Measurements from ENCODE around the gene GRPEL1.
A peak's percentile ranks its signal among the peaks of the same experiment; 100 is the strongest.

The GRPEL1 gene

DNA sequence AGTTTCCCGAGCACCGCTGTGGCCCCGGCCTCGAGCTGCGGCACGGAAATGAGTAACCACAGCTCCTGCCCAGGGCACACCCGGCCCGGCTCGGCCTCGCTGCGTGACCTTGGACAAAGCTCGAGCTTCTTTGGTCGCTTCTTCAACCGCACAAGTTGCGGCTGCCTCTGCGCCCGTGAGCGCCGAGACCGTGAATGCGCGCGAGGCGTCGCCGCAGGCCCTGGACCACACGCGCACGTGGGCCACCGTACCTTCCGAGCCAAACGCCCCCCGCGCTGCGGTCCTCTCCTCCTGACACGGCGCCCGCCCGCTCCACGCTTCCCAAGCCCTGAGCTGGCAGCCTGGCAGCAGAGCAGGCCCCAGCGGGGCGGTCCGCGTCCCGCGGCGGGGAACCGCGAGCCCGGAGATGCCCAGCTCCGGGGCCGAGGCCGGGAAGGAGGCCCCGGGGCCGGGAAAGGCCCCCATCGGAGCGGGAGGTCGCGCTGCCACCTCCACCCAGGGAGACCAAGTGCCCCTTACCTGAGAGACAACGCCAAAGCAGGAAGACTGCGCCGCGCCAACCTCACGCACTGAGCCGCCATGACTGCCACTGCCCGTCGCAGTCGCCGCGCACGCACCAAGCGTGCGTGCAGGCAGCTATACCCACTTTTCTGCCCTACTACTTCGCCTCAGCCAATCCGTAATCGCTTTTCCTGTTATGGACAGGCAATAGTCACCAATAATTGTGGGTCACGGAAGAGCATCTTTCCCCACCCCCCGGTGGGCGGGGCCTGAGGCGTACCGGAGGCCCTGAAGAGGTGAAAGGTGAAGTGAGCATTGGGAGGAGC is at the start of gene GRPEL1:
Gene GRPEL1, minus strand, starts transcription at position 613 of the 827 bp plus-strand sequence. Its CDS starts 32 bp downstream, at position 581.
- H3K27ac ChIP-seq, result peak within 1 kb of the TSS; percentile 88
- TF ChIP-seq CTCF (conservative IDR thresholded peaks at IDR 0.05), result no peak

DNA sequence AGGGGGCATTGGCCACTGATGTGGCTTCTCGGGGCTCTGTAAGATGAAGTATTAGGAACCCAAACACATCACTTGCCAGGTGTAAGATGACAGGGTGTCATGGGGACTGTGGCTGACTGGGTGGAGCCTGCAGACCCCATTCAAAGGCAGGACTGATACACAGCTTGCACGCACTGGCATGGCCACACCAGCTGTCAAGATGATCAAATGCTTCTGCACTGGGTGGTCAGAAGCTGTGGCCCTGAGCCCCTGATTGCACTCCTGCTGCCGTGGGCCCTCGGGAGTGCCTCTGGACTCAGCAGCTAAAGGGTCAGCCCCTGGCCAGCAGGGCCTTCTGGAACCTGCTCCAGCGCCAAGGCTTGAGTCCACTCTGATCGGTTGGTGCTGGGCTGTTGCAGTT is 48.8 kb upstream of the GRPEL1 start:
- no peak for TF ChIP-seq CTCF (conservative IDR thresholded peaks at IDR 0.05)
- no peak overlapping the region for H3K27ac ChIP-seq

- TF ChIP-seq CTCF (conservative IDR thresholded peaks at IDR 0.05), result no peak
- H3K27ac ChIP-seq, result no peak overlapping the region
These were observed 47.9 kb upstream of the GRPEL1 start for GRCh38 chr4:7115557-7116340.

GRCh38 chr4:7112656-7113055 is 44.8 kb upstream of the GRPEL1 start:
- no peak overlapping the region for H3K27ac ChIP-seq
- no peak for TF ChIP-seq CTCF (conservative IDR thresholded peaks at IDR 0.05)

GRCh38 chr4:7111441-7111840 is 43.6 kb upstream of the GRPEL1 start:
- TF ChIP-seq CTCF (conservative IDR thresholded peaks at IDR 0.05), result no peak

GRCh38 chr4:7110546-7110945 is 42.7 kb upstream of the GRPEL1 start:
- H3K27ac ChIP-seq, result no peak overlapping the region
- TF ChIP-seq CTCF (conservative IDR thresholded peaks at IDR 0.05), result no peak

More at GRCh38 chr4:7111441-7111840, 43.6 kb upstream of the GRPEL1 start:
- no peak overlapping the region for H3K27ac ChIP-seq

DNA sequence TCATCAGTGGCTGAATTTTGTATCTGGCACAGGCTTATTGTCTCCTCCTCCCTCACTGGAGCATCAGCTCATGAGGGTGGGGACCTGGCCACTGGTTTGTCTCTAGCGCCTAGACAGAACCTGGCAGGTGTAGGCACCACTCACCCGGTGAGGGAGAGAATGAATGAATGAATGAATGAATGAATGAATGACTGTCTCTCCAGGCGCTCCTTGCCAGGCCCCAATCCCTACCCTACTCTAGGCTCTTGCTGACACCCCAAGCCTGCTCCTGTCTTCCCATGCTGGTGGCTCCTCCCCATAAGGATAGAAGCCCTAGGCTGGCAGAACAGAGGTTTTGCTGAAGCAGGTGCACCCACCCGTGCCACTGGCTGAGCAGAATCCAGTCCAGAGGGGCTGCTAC is 41.3 kb upstream of the GRPEL1 start:
- no peak for TF ChIP-seq CTCF (conservative IDR thresholded peaks at IDR 0.05)
- H3K27ac ChIP-seq, result no peak overlapping the region
